HepG2 (cell line): ENCODE results near the gene COBL. TPM values are rescaled to one million over a fixed set of nuclear protein-coding genes. Genes with fewer than 3 reads are reported as not detected.

Source experiments
- ATAC-seq: fragments of 200-7000 bp; cut with Tn5 transposase; 3 replicates; pipeline ENCODE4 v1.9.1; 2020; ENCODE audit warnings: mild to moderate bottlenecking, moderate library complexity
- BruUV-seq: library from RNA; stranded (reverse); fragments of 400-500 nt; replicated peaks from 2 replicates; lab custom pipeline; 2021; lab: Mats Ljungman, UMichigan
- CTCF ChIA-PET: fragments of 300-600 bp; formaldehyde crosslinking; extraction: SDS; loops from one replicate; lab custom pipeline; 2021; ENCODE audit warnings: low total read pairs, inconsistent platforms, low intra/inter-chr PET ratio; lab: Yijun Ruan, JAX
- POLR2A ChIA-PET: fragments of 350-600 bp; sonication (Branson Sonifier 250); formaldehyde crosslinking; loops from one replicate; lab custom pipeline; 2020; ENCODE audit warnings: antibody characterized with exemption, inconsistent platforms; lab: Yijun Ruan, JAX
- DNase-seq: peaks from one replicate; pipeline ENCODE4 v3.0.0-alpha.2; 2015; ENCODE audit warnings: low spot score
- FAIRE-seq: peaks from 3 replicates; lab custom pipeline; 2011; peaks lifted over from hg19 to GRCh38; lab: Jason Lieb, UNC
- H2AFZ ChIP-seq: one replicate; pipeline ENCODE4 v1.6.1; 2011; ENCODE audit warnings: low read length, inconsistent platforms
- H3K27ac ChIP-seq: fragments of 300-600 bp; 3 replicates; pipeline ENCODE4 v1.8.0; 2011; ENCODE audit warnings: mixed run types, mild to moderate bottlenecking, mixed read lengths, low read length, inconsistent platforms; ENCODE audit not compliant: insufficient read depth; ENCODE audit errors: extremely low read length
- H3K27me3 ChIP-seq, 2 experiments: fragments of 200-600 bp in 1 of 2; 2 replicates in 1 of 2; 3 replicates in 1 of 2; pipeline versions ENCODE4 v1.6.0 to v1.8.0; 2011; ENCODE audit warnings: low read length in 2 of 2, mild to moderate bottlenecking in 2 of 2, moderate library complexity in 2 of 2, inconsistent platforms in 1 of 2; ENCODE audit not compliant: insufficient read depth in 2 of 2, control insufficient read depth in 1 of 2
- H3K36me3 ChIP-seq, 2 experiments: fragments of 200-600 bp in 1 of 2; replicated peaks in 1 of 2; 2 replicates in 1 of 2; 3 replicates in 1 of 2; pipeline versions ENCODE4 v1.5.1 to v1.8.0; 2011; ENCODE audit warnings: low read length in 2 of 2, inconsistent platforms in 1 of 2; ENCODE audit not compliant: insufficient read depth in 2 of 2, control insufficient read depth in 1 of 2
- H3K4me1 ChIP-seq: 2 replicates; pipeline ENCODE4 v1.5.1; 2012; ENCODE audit warnings: low read length, inconsistent platforms; ENCODE audit not compliant: insufficient read depth
- H3K4me2 ChIP-seq: 2 replicates; pipeline ENCODE4 v1.6.0; 2011; ENCODE audit warnings: low read depth, low read length, inconsistent platforms
- H3K4me3 ChIP-seq, 3 experiments: fragments of 200-600 bp in 1 of 3; sonication (generic), shearing (Covaris generic) in 1 of 3; replicated peaks in 1 of 3; 2 replicates each; pipeline ENCODE4 v1.5.1; 2011 to 2016; ENCODE audit warnings: low read length in 3 of 3, inconsistent platforms in 2 of 3, low read depth in 2 of 3, mild to moderate bottlenecking in 2 of 3, control low read depth in 1 of 3, mixed read lengths in 1 of 3; ENCODE audit not compliant: insufficient read depth in 1 of 3
- H3K79me2 ChIP-seq: one replicate; pipeline ENCODE4 v1.6.1; 2011; ENCODE audit warnings: low read length, inconsistent platforms; ENCODE audit not compliant: insufficient read depth
- H3K9ac ChIP-seq: 2 replicates; pipeline ENCODE4 v1.6.0; 2011; ENCODE audit warnings: mild to moderate bottlenecking, low read depth, low read length, inconsistent platforms; ENCODE audit not compliant: insufficient read depth
- H3K9me3 ChIP-seq: 2 replicates; pipeline ENCODE4 v1.5.1; 2012; ENCODE audit warnings: mild to moderate bottlenecking, low read length
- H4K20me1 ChIP-seq: 2 replicates; pipeline ENCODE4 v1.6.0; 2011; ENCODE audit warnings: inconsistent platforms, mild to moderate bottlenecking, low read length, moderate library complexity; ENCODE audit not compliant: insufficient read depth
- CEBPB ChIP-seq: IDR thresholded peaks from 2 replicates; pipeline ENCODE4 v1.6.1; 2011; ENCODE audit warnings: low read depth, low read length, improper control_type of control experiment, borderline replicate concordance
- CHD4 ChIP-seq: fragments of 200-600 bp; sonication (generic); IDR thresholded peaks from 2 replicates; pipeline ENCODE4 v1.7.0; 2017; ENCODE audit warnings: mild to moderate bottlenecking, low read length, borderline replicate concordance
- GATAD2A ChIP-seq: IDR thresholded peaks from 2 replicates; pipeline ENCODE4 v1.6.1; 2016
- HMGXB3 ChIP-seq: sonication (generic); formaldehyde crosslinking; IDR thresholded peaks from 2 replicates; pipeline ENCODE4 v1.4.0; 2020; ENCODE audit warnings: missing genetic modification reagents, borderline replicate concordance
- SMARCC2 ChIP-seq: fragments of 450-650 bp; IDR thresholded peaks from 2 replicates; pipeline ENCODE4 v1.6.1; 2017; ENCODE audit warnings: antibody characterized with exemption, mild to moderate bottlenecking
- ZBTB3 ChIP-seq: sonication (generic); formaldehyde crosslinking; IDR thresholded peaks from 2 replicates; pipeline ENCODE4 v1.4.0; 2020; ENCODE audit warnings: low read depth, mild to moderate bottlenecking, moderate library complexity, missing genetic modification reagents, borderline replicate concordance
- ZFP62 ChIP-seq: sonication (generic); formaldehyde crosslinking; IDR thresholded peaks from 2 replicates; pipeline ENCODE4 v1.4.0; 2020; ENCODE audit warnings: missing genetic modification reagents
- ZNF274 ChIP-seq: sonication (generic); formaldehyde crosslinking; IDR thresholded peaks from 2 replicates; pipeline ENCODE4 v1.5.1; 2020; ENCODE audit warnings: mild to moderate bottlenecking, missing genetic modification reagents
- ZNF577 ChIP-seq: sonication (generic); formaldehyde crosslinking; IDR thresholded peaks from 2 replicates; pipeline ENCODE4 v1.4.0; 2020; ENCODE audit warnings: mild to moderate bottlenecking, low read depth, missing genetic modification reagents, borderline replicate concordance
- ZNF652 ChIP-seq: IDR thresholded peaks from 2 replicates; pipeline ENCODE4 v1.6.1; 2016; ENCODE audit warnings: low read depth, borderline replicate concordance
- ZNF782 ChIP-seq: sonication (generic); formaldehyde crosslinking; IDR thresholded peaks from 2 replicates; pipeline ENCODE4 v1.4.0; 2020; ENCODE audit warnings: missing genetic modification reagents, mild to moderate bottlenecking, borderline replicate concordance
- WGBS: methylation state at CpG from one replicate; pipeline ENCODE4 v1.1.6; 2017; ENCODE audit warnings: low lambda C conversion rate; 5-methylcytosine and 5-hydroxymethylcytosine counted together
- in situ Hi-C: cut with HindIII; loops from 2 replicates; pipeline ENCODE4 v1.10.0; 2017; ENCODE audit warnings: low pct_unique_long_range_greater_than_20kb; ENCODE audit not compliant: extremely low pct_ligation_motif_present
- intact Hi-C: fragments of 100-400 bp; cut with micrococcal nuclease; formaldehyde crosslinking; loops from one replicate; pipeline ENCODE4 v1.10.0; 2022; ENCODE audit not compliant: unreplicated experiment
- polyA plus RNA-seq, 8 experiments: library from polyadenylated mRNA; depleted of rRNA in 3 of 8; stranded (reverse) in 7 of 8; unstranded in 1 of 8; fragments of >200 nt; fragmentation: Illumina TruSeq in 4 of 8; extraction: Trizol in 4 of 8; gene quantifications; 2 replicates each; pipeline versions ENCODE4 v1.2.1 to v1.2.3, GENCODE V29; 2011 to 2016; ENCODE audit warnings: low read depth in 4 of 8, missing spikeins in 1 of 8, mixed read lengths in 1 of 8; ENCODE audit not compliant: insufficient read depth in 1 of 8
- total RNA-seq, 5 experiments: library from RNA; depleted of rRNA; stranded (reverse); fragments of >200 nt; fragmentation: Illumina TruSeq; extraction: Trizol; gene quantifications; 2 replicates each; pipeline ENCODE4 v1.2.3, GENCODE V29; 2016; ENCODE audit warnings: low read depth in 1 of 5

COBL gene
- total and polyA plus RNA-seq, 2 of the 13 experiments (the other 11 are each of a cell fraction or from before 2014, with no cell fraction given), result 3.8 to 4.9 TPM

DNA sequence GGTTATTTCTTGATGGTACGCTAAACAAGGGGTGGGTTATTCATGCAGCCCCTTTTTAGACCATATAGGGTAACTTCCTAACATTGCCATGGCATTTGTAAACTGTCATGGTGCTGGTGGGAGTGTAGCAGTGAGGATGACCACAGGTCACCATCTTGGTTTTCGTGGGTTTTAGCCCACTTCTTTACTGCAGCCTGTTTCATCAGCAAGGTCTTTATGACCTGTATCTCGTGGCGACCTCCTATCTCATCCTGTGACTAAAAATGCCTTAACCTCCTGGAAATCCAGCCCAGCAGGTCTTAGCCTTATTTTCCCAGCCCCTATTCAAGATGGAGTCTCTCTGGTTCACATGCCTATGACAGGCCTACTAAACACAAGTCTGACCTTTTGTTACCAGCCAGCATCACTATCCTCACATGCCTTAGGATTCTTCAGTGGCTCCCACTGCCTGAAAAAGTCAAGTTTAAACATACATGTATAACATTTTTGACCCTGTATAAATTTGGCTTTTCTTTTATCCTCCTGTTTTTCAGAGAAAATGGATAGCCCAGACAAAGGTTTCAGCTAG lies 13.2 kb upstream of the COBL start:
- BruUV-seq, result no TSS peak
- Histone ChIP-seq H3K36me3 (no peaks in the 10 kb centered on the region), H4K20me1 (no peaks in the 10 kb centered on the region), H3K4me1 (peaks cover 54% of the 10 kb centered on the region), H3K4me3 (no peak overlapping the region), H2AFZ (no peak overlapping the region), H3K9ac (no peak overlapping the region), H3K4me2 (no peak overlapping the region), H3K27me3 (no peaks in the 10 kb centered on the region), H3K79me2 (no peaks in the 10 kb centered on the region), H3K9me3 (no peaks in the 10 kb centered on the region), H3K27ac (no peak overlapping the region)
- ATAC-seq (no peak), DNase-seq (no peak), FAIRE-seq (no peak)
- in situ Hi-C loops, result no loop called here
- 26% methylated on average over 4 of the region's 4 CpGs for WGBS
- intact Hi-C loops, result no loop called here
- TF ChIP-seq SMARCC2 (no peak), ZFP62 (CRISPR knock-in tag) (no peak), CHD4 (no peak), ZNF274 (CRISPR knock-in tag) (no peak), ZBTB3 (no peak), ZNF652 (no peak), ZNF577 (CRISPR knock-in tag) (no peak), ZNF782 (CRISPR knock-in tag) (no peak)
- ChIA-PET CTCF (no interaction called here), POLR2A (interaction anchor here (2.5 kb wide), 1 partner anchor 10 kb away, joined by 7 read pairs; no protein-coding TSS in a partner anchor)

DNA sequence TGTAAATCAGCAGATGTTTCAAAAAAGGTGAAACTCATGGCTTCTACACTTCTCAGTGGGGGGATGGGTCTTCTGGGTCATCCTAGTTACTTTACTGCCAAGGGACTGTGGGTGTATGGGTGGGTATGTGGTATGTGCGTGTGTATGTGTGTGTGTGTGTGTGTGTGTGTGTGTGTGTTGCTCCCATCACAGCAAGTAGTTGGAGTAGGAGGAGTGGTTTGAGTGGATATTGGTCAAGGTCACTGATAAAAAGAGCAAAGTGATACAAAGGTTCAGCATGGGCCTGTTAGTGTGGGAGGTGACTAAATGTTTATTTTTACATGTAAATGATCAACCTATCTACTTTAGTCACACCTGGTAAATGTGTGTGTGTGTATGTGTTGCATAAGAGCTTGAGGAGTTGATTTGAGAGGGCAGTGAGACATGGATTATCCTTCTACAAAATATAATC lies 11.8 kb upstream of the COBL start:
- ChIA-PET CTCF (no interaction called here), POLR2A (interaction anchor here (2.5 kb wide), 1 partner anchor 9 kb away, joined by 7 read pairs; no protein-coding TSS in a partner anchor)
- Histone ChIP-seq H4K20me1 (no peaks in the 10 kb centered on the region), H3K9ac (no peak overlapping the region), H3K9me3 (no peaks in the 10 kb centered on the region), H3K36me3 (no peaks in the 10 kb centered on the region), H3K4me2 (peak overlapping the region; percentile 41; the same call in 1 of the 2 replicates), H3K4me3 (no peak overlapping the region), H3K79me2 (no peaks in the 10 kb centered on the region), H3K4me1 (peaks cover 61% of the 10 kb centered on the region), H3K27ac (no peak overlapping the region), H2AFZ (no peak overlapping the region), H3K27me3 (no peaks in the 10 kb centered on the region)
- DNase-seq (peak; percentile 76), ATAC-seq (peak; percentile 89), FAIRE-seq (peak; percentile 81)
- in situ Hi-C loops (no loop called here), intact Hi-C loops (no loop called here)
- WGBS, result 0% methylated on average over 1 of the region's 1 CpG
- BruUV-seq, result no TSS peak
- TF ChIP-seq GATAD2A (CRISPR knock-in tag) (peak; percentile 64), HMGXB3 (CRISPR knock-in tag) (no peak), CEBPB (peak; percentile 81; the same call in 1 of the 2 replicates)
